Measurements from ENCODE around the gene GOLM1. TPM values are rescaled to one million over a fixed set of nuclear protein-coding genes. Genes with fewer than 3 reads are reported as not detected.
A peak's percentile ranks its signal among the peaks of the same experiment; 100 is the strongest.

GOLM1 gene
- total RNA-seq, 1 experiment from 2014 or later: 71.6 TPM

GRCh38 chr9:86022687-86023266 is 76.6 kb downstream of the GOLM1 start:
- Histone ChIP-seq H3K14ac (ENCODE audit: insufficient read depth, low read length) (no peak overlapping the region), H2BK120ac (ENCODE audit: low read depth, low read length, poor library complexity, severe bottlenecking) (no peak overlapping the region), H3K4me2 (ENCODE audit: insufficient read depth, insufficient read length, low read length) (no peak overlapping the region), H2AFZ (ENCODE audit: low read length) (no peak overlapping the region), H3K56ac (ENCODE audit: insufficient read length, low read depth, low read length) (no peak overlapping the region), H3K79me2 (ENCODE audit: insufficient read depth, low read length) (no peaks in the 10 kb centered on the region), H3K27ac (ENCODE audit: insufficient read length, low read depth, low read length) (no peak overlapping the region), H2BK5ac (ENCODE audit: insufficient read length, low read length) (no peak overlapping the region), H3K23ac (ENCODE audit: insufficient read length, low read depth, low read length) (no peak overlapping the region), H3T11ph (ENCODE audit: low read length) (no peak overlapping the region), H3K79me1 (ENCODE audit: insufficient read depth, low read depth, low read length, poor library complexity, severe bottlenecking) (no peaks in the 10 kb centered on the region), H2AK5ac (ENCODE audit: insufficient read length, low read length) (no peak overlapping the region), H4K91ac (ENCODE audit: insufficient read length, low read depth, low read length) (no peak overlapping the region), H4K5ac (ENCODE audit: insufficient read length, low read depth, low read length) (no peak overlapping the region), H3K27me3 (ENCODE audit: insufficient read depth, low read length) (no peaks in the 10 kb centered on the region), H2BK12ac (ENCODE audit: insufficient read length, low read depth, low read length) (no peak overlapping the region), H3K9ac (ENCODE audit: extremely low read depth, insufficient read length, low read length) (no peak overlapping the region), H3K4ac (ENCODE audit: low read depth, low read length) (no peak overlapping the region), H4K20me1 (ENCODE audit: control insufficient read depth, insufficient read depth, insufficient read length) (no peaks in the 10 kb centered on the region), H3K4me1 (ENCODE audit: insufficient read depth, low read length) (no peaks in the 10 kb centered on the region), H4K8ac (replicated peaks; ENCODE audit: insufficient read length, low read depth, low read length) (no peak overlapping the region), H3K23me2 (ENCODE audit: insufficient read length, low read depth, low read length, poor library complexity, severe bottlenecking) (no peaks in the 10 kb centered on the region), H3K18ac (ENCODE audit: insufficient read length, low read depth, low read length) (no peak overlapping the region), H2BK15ac (ENCODE audit: low read depth, low read length) (no peak overlapping the region), H2BK20ac (ENCODE audit: low read depth, low read length, poor library complexity, severe bottlenecking) (no peak overlapping the region), H3K9me3 (ENCODE audit: control insufficient read depth, low read depth, low read length) (no peaks in the 10 kb centered on the region)
- Mint-ChIP-seq H3K36me3 (ENCODE audit: insufficient read depth in 1 of 3, low read depth in 3 of 3) (peaks cover 32 to 82% (median 79%) of the 10 kb centered on the region in 3 experiments), H3K4me1 (peaks cover 4 to 6% of the 10 kb centered on the region in 2 experiments; a peak in 3 of 4 replicates), H3K9me3 (no peaks in the 10 kb centered on the region), H3K4me3 (no peak overlapping the region), H3K27me3 (ENCODE audit: low read depth) (no peaks in the 10 kb centered on the region), H3K27ac (peak overlapping the region in 2 of 3 experiments; percentile 2 to 61; a peak in 3 of 7 replicates)
- WGBS (ENCODE audit: extremely low coverage, insufficient read length, low lambda C conversion rate): no CpG with 5 or more reads among the region's 3 CpGs
- no peak for DNase-seq
- no peak for TF ChIP-seq CTCF (conservative IDR thresholded peaks at IDR 0.05)

Measured in H9 (cell line).